Stimulated activated effector memory CD8-positive, alpha-beta T cell treated with anti-CD3 and anti-CD28 coated beads, Interleukin-12 subunit alpha, Interleukin-12 subunit beta, amount 100 ng/mL, for 72 hours (primary cell): ENCODE data around the gene PTPN21.

Experiments
- ATAC-seq: fragments of 150-1000 bp; cut with Tn5 transposase; 2 replicates; pipeline ENCODE4 v1.10.0; 2021
- DNase-seq, 2 donors: peaks; one replicate each; pipeline ENCODE4 v3.0.0; 2021 to 2022; ENCODE audit warnings: low spot score in 2 of 2
- H3K27ac Mint-ChIP-seq: one replicate; pipeline ENCODE4 v1.8.0; 2022; ENCODE audit warnings: mild to moderate bottlenecking, mixed read lengths
- H3K36me3 Mint-ChIP-seq: one replicate; pipeline ENCODE4 v1.8.0; 2022; ENCODE audit warnings: mild to moderate bottlenecking, mixed read lengths
- H3K4me1 Mint-ChIP-seq: one replicate; pipeline ENCODE4 v1.8.0; 2022; ENCODE audit warnings: mixed read lengths
- H3K4me3 Mint-ChIP-seq: one replicate; pipeline ENCODE4 v1.8.0; 2022; ENCODE audit warnings: mild to moderate bottlenecking, mixed read lengths
- H3K9me3 Mint-ChIP-seq: one replicate; pipeline ENCODE4 v1.8.0; 2022; ENCODE audit warnings: mixed read lengths

PTPN21 gene

GRCh38 chr14:88563845-88564244, 9.0 kb upstream of the PTPN21 start:
- DNase-seq (no peak), ATAC-seq (no peak)
- peak overlapping the region; percentile 76 for H3K4me3 Mint-ChIP-seq
- H3K27ac Mint-ChIP-seq: peak overlapping the region; percentile 67
- peaks cover 4% of the 10 kb centered on the region for H3K9me3 Mint-ChIP-seq
- peaks cover 27% of the 10 kb centered on the region for H3K4me1 Mint-ChIP-seq
- H3K36me3 Mint-ChIP-seq: peaks cover 43% of the 10 kb centered on the region

GRCh38 chr14:88562831-88563686, 8.3 kb upstream of the PTPN21 start, which contains the start of gene ZC3H14:
Gene ZC3H14 (plus strand): TSS chr14:88563037. CDS start chr14:88563134, 97 bp downstream.
- ATAC-seq: peak; percentile 96
- H3K27ac Mint-ChIP-seq: peak within 1 kb of the TSS; percentile 67
- H3K9me3 Mint-ChIP-seq: peaks cover 2% of the 10 kb centered on the region
- H3K4me1 Mint-ChIP-seq: peaks cover 24% of the 10 kb centered on the region
- peak within 1 kb of the TSS; percentile 76 for H3K4me3 Mint-ChIP-seq
- DNase-seq: peak; percentile 84 to 92
- H3K36me3 Mint-ChIP-seq: peaks cover 35% of the 10 kb centered on the region

GRCh38 chr14:88562532-88562830, 7.7 kb upstream of the PTPN21 start:
- Mint-ChIP-seq H3K36me3 (peaks cover 31% of the 10 kb centered on the region), H3K4me1 (peaks cover 22% of the 10 kb centered on the region)
- no peak for DNase-seq

GRCh38 chr14:88559852-88560251, 5.0 kb upstream of the PTPN21 start:
- peaks cover 29% of the 10 kb centered on the region for H3K36me3 Mint-ChIP-seq
- H3K9me3 Mint-ChIP-seq: no peaks in the 10 kb centered on the region
- peaks cover 33% of the 10 kb centered on the region for H3K4me1 Mint-ChIP-seq
- no peak for DNase-seq
- no peak overlapping the region for H3K27ac Mint-ChIP-seq
- no peak for ATAC-seq
- no peak overlapping the region for H3K4me3 Mint-ChIP-seq

More at GRCh38 chr14:88562532-88562830, 7.7 kb upstream of the PTPN21 start:
- H3K9me3 Mint-ChIP-seq: no peaks in the 10 kb centered on the region
- no peak for ATAC-seq
- H3K27ac Mint-ChIP-seq: peak overlapping the region; percentile 67
- peak overlapping the region; percentile 76 for H3K4me3 Mint-ChIP-seq

DNA sequence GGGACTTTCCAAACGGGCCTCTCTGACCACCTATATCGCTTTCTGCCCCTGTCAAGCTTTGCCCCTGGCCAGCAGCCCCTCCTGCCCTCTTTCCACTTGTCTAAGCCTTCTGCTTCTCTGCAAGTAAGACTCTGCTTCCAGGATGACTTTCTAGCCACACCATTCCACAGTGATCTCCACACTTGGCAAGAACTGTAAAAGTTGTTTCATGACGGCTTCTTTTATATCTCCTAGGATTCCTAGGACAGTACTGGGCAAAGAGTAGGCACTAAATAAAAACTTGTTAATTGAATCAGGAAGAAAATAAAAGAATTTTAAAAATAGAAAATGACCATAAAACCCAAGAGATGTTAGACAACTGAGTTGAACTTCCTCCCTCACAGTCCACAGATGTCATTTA, 1.8 kb upstream of the PTPN21 start:
- DNase-seq (no peak), ATAC-seq (no peak)
- no peak overlapping the region for H3K27ac Mint-ChIP-seq
- H3K9me3 Mint-ChIP-seq: no peaks in the 10 kb centered on the region
- peaks cover 22% of the 10 kb centered on the region for H3K4me1 Mint-ChIP-seq
- H3K36me3 Mint-ChIP-seq: peaks cover 8% of the 10 kb centered on the region
- no peak overlapping the region for H3K4me3 Mint-ChIP-seq

GRCh38 chr14:88553886-88554456, 836 bp downstream of the PTPN21 start:
- Mint-ChIP-seq H3K4me1 (peaks cover 22% of the 10 kb centered on the region), H3K4me3 (peak overlapping the region; percentile 55), H3K27ac (no peak overlapping the region), H3K9me3 (no peaks in the 10 kb centered on the region), H3K36me3 (peaks cover 8% of the 10 kb centered on the region)
- ATAC-seq (no peak), DNase-seq (no peak)

DNA sequence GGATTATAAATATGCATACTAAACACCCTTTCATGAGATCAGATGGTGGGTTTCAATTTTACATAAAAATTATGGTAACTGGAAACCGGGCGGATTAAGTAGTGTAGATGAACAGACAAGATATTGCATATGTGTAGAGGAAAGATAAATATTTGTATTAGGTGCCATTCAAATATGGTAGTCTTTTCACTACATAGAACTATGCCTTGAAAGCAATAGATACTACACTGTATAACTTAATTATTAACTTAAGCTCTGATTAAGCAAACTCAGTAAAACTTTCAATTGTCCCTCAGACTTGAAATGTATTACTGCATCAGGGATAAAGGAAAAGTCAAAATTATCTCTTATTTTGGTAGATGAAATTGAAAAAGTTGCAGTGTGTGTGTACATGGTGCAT, 1.9 kb downstream of the PTPN21 start:
- Mint-ChIP-seq H3K36me3 (peaks cover 8% of the 10 kb centered on the region), H3K27ac (no peak overlapping the region), H3K9me3 (no peaks in the 10 kb centered on the region), H3K4me1 (peaks cover 22% of the 10 kb centered on the region), H3K4me3 (no peak overlapping the region)
- no peak for DNase-seq
- ATAC-seq: no peak

- Mint-ChIP-seq H3K9me3 (no peaks in the 10 kb centered on the region), H3K4me3 (peak overlapping the region; percentile 56), H3K4me1 (peaks cover 21% of the 10 kb centered on the region), H3K36me3 (peaks cover 2% of the 10 kb centered on the region), H3K27ac (no peak overlapping the region)
- DNase-seq (no peak), ATAC-seq (no peak)
Measured at GRCh38 chr14:88551980-88552431, 2.8 kb downstream of the PTPN21 start.

DNA sequence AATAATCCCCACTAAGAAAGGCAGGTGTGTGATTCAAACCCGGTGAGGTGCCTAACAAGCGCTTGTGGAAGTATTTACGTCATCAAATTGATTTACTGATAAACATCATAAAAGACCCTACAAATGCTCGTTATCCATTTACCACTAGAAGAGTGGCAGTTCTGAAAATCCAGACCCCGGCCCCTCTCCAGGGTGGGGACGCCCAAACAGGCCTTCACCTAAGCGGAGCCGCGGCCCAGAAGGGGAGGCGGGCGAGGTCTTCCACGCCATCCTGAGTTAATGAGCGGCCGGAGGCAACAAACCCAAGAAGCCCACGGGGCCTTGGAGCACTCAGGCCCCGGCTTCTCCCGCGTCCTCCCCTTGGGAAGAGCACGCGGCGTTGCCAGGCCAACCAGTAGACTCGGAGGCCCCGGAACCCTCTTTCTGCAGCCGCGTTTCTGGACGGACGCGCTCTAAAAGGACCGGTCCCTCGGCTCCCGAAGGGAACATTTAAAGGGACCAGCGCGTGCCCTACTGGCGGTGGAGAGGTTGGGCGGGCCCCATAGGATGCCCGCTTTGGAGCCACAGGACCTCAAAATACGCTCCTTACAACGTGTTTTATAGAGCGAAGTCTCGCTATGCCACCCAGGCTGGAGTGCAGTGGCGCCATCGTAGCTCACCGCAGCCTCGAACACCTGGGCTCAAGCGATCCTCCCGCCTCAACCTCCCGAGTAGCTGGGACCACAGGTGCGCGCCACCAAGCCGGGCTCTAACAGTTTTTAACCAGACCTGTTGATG, 3.5 kb downstream of the PTPN21 start:
- H3K4me1 Mint-ChIP-seq: peaks cover 14% of the 10 kb centered on the region
- peak overlapping the region; percentile 56 for H3K4me3 Mint-ChIP-seq
- DNase-seq (peak; percentile 23 to 65), ATAC-seq (peak; percentile 59)
- no peak overlapping the region for H3K27ac Mint-ChIP-seq
- no peaks in the 10 kb centered on the region for H3K36me3 Mint-ChIP-seq
- no peaks in the 10 kb centered on the region for H3K9me3 Mint-ChIP-seq

- Mint-ChIP-seq H3K4me3 (no peak overlapping the region), H3K36me3 (no peaks in the 10 kb centered on the region), H3K27ac (no peak overlapping the region), H3K4me1 (peaks cover 11% of the 10 kb centered on the region), H3K9me3 (no peaks in the 10 kb centered on the region)
- DNase-seq (no peak), ATAC-seq (no peak)
Measured at GRCh38 chr14:88550078-88550477, 4.7 kb downstream of the PTPN21 start.

- Mint-ChIP-seq H3K4me1 (no peaks in the 10 kb centered on the region), H3K4me3 (no peak overlapping the region), H3K9me3 (no peaks in the 10 kb centered on the region), H3K27ac (no peak overlapping the region), H3K36me3 (no peaks in the 10 kb centered on the region)
- ATAC-seq (no peak), DNase-seq (no peak)
Measured at GRCh38 chr14:88547386-88547780, 7.4 kb downstream of the PTPN21 start.

GRCh38 chr14:88546621-88547385, 8.0 kb downstream of the PTPN21 start:
- ATAC-seq: no peak
- Mint-ChIP-seq H3K27ac (no peak overlapping the region), H3K4me3 (no peak overlapping the region), H3K36me3 (no peaks in the 10 kb centered on the region), H3K9me3 (no peaks in the 10 kb centered on the region), H3K4me1 (no peaks in the 10 kb centered on the region)
- DNase-seq: no peak

- no peaks in the 10 kb centered on the region for H3K36me3 Mint-ChIP-seq
- H3K9me3 Mint-ChIP-seq: no peaks in the 10 kb centered on the region
- H3K4me1 Mint-ChIP-seq: no peaks in the 10 kb centered on the region
- ATAC-seq: no peak
- H3K4me3 Mint-ChIP-seq: no peak overlapping the region
- no peak overlapping the region for H3K27ac Mint-ChIP-seq
- no peak for DNase-seq
Measured at GRCh38 chr14:88545256-88545655, 9.6 kb downstream of the PTPN21 start.

- DNase-seq (no peak), ATAC-seq (no peak)
- no peaks in the 10 kb centered on the region for H3K4me1 Mint-ChIP-seq
- H3K9me3 Mint-ChIP-seq: no peaks in the 10 kb centered on the region
- no peak overlapping the region for H3K4me3 Mint-ChIP-seq
- H3K36me3 Mint-ChIP-seq: no peaks in the 10 kb centered on the region
- no peak overlapping the region for H3K27ac Mint-ChIP-seq
Measured at GRCh38 chr14:88542857-88543795, 11.7 kb downstream of the PTPN21 start.
